ENCODE measurements around the gene VSTM4. TPM values are rescaled to one million over a fixed set of nuclear protein-coding genes. Genes with fewer than 3 reads are reported as not detected.

VSTM4 gene
- total RNA-seq, 1 donor from 2014 or later = 0.22 TPM

DNA sequence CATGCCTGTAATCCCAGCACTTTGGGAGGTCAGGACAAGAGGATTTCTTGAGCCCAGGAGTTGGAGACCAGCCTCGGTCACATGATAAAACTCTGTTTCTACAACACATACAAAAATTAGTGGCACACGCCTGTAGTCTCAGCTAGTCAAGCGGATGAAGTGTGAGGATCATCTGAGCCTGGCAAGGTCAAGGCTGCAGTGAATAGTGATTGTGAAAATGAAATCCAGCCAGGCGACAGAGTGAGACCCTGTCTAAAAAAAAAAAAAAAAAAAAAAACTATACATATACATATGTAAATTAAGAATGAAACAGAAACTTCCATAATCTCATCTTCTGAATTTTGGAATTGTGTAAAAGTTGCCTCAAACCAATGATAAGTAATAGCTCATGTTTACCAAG is 36.7 kb upstream of the VSTM4 start:
- no peaks in the 10 kb centered on the region for H3K36me3 Mint-ChIP-seq (ENCODE audit: insufficient read depth)
- H3K27ac Mint-ChIP-seq = no peak overlapping the region

DNA sequence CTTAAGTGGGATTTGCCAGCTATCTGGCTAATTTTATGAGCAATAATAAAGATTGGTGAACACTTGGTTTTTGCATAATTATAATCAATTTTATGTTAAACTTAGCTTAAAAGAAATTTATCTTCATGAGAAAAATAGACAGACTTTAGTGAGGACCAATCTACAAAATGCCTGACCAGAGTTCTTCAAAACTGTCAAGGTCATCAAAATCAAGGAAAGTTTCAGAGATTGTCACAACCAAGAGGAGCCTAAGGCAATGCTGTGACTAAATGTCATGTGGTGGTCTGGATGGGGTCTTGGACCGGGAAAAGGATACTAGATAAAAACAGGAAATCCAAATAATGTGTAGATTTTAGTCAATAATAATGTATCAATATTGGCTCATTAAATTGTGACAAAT is 36.2 kb upstream of the VSTM4 start:
- Mint-ChIP-seq H3K4me1 (ENCODE audit: low read depth) (no peaks in the 10 kb centered on the region), H3K27ac (no peak overlapping the region), H3K36me3 (ENCODE audit: insufficient read depth) (no peaks in the 10 kb centered on the region), H3K4me3 (ENCODE audit: low read depth) (no peak overlapping the region), H3K9me3 (ENCODE audit: low read depth) (peaks cover 4% of the 10 kb centered on the region), H3K27me3 (peaks cover 24% of the 10 kb centered on the region)
- DNase-seq (ENCODE audit: low spot score, unreplicated experiment) = no peak
- TF ChIP-seq, protein P1, sequence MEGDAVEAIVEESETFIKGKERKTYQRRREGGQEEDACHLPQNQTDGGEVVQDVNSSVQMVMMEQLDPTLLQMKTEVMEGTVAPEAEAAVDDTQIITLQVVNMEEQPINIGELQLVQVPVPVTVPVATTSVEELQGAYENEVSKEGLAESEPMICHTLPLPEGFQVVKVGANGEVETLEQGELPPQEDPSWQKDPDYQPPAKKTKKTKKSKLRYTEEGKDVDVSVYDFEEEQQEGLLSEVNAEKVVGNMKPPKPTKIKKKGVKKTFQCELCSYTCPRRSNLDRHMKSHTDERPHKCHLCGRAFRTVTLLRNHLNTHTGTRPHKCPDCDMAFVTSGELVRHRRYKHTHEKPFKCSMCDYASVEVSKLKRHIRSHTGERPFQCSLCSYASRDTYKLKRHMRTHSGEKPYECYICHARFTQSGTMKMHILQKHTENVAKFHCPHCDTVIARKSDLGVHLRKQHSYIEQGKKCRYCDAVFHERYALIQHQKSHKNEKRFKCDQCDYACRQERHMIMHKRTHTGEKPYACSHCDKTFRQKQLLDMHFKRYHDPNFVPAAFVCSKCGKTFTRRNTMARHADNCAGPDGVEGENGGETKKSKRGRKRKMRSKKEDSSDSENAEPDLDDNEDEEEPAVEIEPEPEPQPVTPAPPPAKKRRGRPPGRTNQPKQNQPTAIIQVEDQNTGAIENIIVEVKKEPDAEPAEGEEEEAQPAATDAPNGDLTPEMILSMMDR (IDR thresholded peaks at IDR 0.05; ENCODE audit: unreplicated experiment) = no peak

More for the DNA sequence above, 36.7 kb upstream of the VSTM4 start:
- Mint-ChIP-seq H3K27me3 (peaks cover 27% of the 10 kb centered on the region), H3K4me1 (ENCODE audit: low read depth) (no peaks in the 10 kb centered on the region), H3K4me3 (ENCODE audit: low read depth) (no peak overlapping the region), H3K9me3 (ENCODE audit: low read depth) (peaks cover 4% of the 10 kb centered on the region)
- TF ChIP-seq, protein P1 (IDR thresholded peaks at IDR 0.05; ENCODE audit: unreplicated experiment) = no peak
- no peak for DNase-seq (ENCODE audit: low spot score, unreplicated experiment)

DNA sequence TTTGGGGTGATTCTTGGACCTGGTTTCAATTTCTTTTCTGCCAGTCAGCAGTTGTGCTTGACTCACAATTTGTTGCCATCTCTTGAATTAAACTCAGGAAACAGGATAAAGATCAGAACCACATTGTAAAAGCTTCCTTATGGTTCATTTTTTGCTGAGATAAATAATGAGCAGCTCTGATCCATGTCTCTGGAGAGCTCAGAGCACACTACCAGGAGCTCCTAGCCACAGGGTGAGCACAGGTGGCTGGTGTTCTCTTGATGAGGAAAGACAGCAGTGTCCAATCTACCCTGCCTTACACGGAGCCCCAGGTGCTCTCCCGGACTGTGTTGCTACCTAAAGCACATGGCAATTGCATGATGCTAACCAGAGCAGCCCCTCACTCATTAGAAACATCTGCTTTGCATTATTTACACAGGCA is 35.7 kb upstream of the VSTM4 start:
- DNase-seq (ENCODE audit: low spot score, unreplicated experiment) = no peak
- Mint-ChIP-seq H3K27me3 (peaks cover 21% of the 10 kb centered on the region), H3K9me3 (ENCODE audit: low read depth) (peaks cover 4% of the 10 kb centered on the region), H3K4me3 (ENCODE audit: low read depth) (no peak overlapping the region), H3K36me3 (ENCODE audit: insufficient read depth) (no peaks in the 10 kb centered on the region), H3K4me1 (ENCODE audit: low read depth) (no peaks in the 10 kb centered on the region), H3K27ac (no peak overlapping the region)
- TF ChIP-seq, protein P1 (IDR thresholded peaks at IDR 0.05; ENCODE audit: unreplicated experiment) = no peak

DNA sequence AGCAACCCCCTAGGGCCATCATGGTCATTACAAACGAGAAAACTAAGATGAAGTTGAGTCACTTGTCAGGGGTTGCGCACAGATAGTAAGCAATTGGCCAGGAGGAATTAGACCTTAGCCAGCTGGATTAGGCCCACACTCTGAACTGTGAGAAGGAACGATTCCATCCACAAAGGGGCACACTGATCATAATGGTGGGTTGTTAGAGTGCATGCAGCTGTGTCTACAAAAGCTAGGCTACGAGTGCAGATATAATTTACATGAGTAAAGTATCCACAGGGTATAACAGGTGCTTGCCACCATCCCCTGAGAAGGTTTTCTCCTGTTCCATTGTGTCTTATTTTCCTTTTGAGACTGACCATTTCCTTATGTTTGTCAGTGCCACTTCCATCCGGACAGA is 35.1 kb upstream of the VSTM4 start:
- no peak overlapping the region for H3K4me3 Mint-ChIP-seq (ENCODE audit: low read depth)
- no peak for DNase-seq (ENCODE audit: low spot score, unreplicated experiment)
- peaks cover 23% of the 10 kb centered on the region for H3K27me3 Mint-ChIP-seq
- H3K9me3 Mint-ChIP-seq (ENCODE audit: low read depth) = peaks cover 4% of the 10 kb centered on the region
- TF ChIP-seq, protein P1 (IDR thresholded peaks at IDR 0.05; ENCODE audit: unreplicated experiment) = no peak
- no peaks in the 10 kb centered on the region for H3K4me1 Mint-ChIP-seq (ENCODE audit: low read depth)
- H3K27ac Mint-ChIP-seq = no peak overlapping the region
- no peaks in the 10 kb centered on the region for H3K36me3 Mint-ChIP-seq (ENCODE audit: insufficient read depth)

DNA sequence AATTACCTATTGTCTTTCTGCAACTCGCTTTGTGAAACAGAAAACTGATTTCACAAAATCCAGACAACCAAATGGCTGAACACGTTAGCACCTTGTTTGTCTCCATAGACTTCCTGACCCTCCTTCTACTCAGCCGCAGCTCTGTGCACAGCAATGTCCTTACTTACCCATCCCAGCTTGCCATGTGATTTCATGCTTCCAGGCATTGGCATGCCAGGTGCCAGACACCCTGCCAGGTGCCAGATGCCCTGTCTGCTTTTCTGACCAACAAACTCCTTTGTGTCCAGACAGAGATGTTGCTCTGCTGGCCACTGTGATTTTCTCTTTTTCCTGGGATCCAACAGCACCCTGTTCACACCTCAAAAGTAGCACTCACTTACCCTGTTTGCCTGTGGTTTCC is 34.6 kb upstream of the VSTM4 start:
- peaks cover 29% of the 10 kb centered on the region for H3K27me3 Mint-ChIP-seq
- H3K4me1 Mint-ChIP-seq (ENCODE audit: low read depth) = no peaks in the 10 kb centered on the region
- H3K36me3 Mint-ChIP-seq (ENCODE audit: insufficient read depth) = no peaks in the 10 kb centered on the region
- TF ChIP-seq, protein P1 (IDR thresholded peaks at IDR 0.05; ENCODE audit: unreplicated experiment) = no peak
- H3K9me3 Mint-ChIP-seq (ENCODE audit: low read depth) = peaks cover 4% of the 10 kb centered on the region
- no peak overlapping the region for H3K27ac Mint-ChIP-seq
- no peak overlapping the region for H3K4me3 Mint-ChIP-seq (ENCODE audit: low read depth)
- DNase-seq (ENCODE audit: low spot score, unreplicated experiment) = no peak

All from progenitor cell of endocrine pancreas (in vitro differentiated cells).